A673 (cell line): ENCODE measurements around the gene CRY2.

Experiments
- EZH2 ChIP-seq: fragments of 200-600 bp; sonication (generic); IDR thresholded peaks from 2 replicates; pipeline ENCODE4 v1.6.1; 2017; ENCODE audit warnings: borderline replicate concordance, low read depth, mild to moderate bottlenecking, mixed read lengths, antibody characterized with exemption, low read length; ENCODE audit not compliant: poor library complexity, severe bottlenecking
- TF ChIP-seq, protein P1 (sequence below): fragments of 300-800, 200-600 bp; sonication (generic); conservative IDR thresholded peaks from 2 replicates; pipeline ENCODE4 v1.5.1; 2017; ENCODE audit warnings: low read depth, mild to moderate bottlenecking, antibody characterized with exemption, low read length, moderate library complexity, mixed read lengths

DNA sequence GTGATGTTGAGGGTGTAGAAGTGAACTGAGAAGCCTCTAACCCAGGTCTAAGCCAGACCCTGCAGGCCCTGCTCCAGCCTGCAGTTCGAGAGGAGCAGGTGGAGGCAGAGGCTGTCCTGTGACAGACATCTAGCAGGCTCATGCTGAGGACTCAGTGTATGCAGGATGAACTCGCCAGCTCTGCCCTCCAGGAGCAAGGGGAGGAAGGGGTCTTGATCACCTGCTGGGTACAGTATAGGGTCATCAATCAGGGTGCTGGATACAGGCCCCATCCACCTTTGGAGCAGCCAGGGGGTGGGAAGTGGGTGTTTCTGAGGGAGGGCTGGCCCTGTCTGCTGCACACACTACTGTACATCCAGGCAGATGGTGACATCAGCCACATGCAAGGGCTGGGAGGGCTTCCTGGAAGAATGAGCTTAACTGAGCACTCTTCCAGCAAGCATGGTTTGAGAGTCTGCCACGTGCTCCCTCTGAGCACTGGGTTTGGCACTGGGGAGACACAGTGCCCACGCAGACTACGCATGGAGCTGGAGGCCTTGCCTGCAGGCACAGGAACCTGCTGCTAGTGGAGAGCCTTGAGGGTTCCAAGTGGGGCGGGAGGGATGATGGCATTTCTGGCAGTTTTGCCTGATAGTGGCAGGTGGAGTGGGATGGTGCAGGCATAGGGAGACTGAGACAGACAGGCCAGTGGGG is 47.4 kb downstream of the CRY2 start:
- TF ChIP-seq, protein P1, sequence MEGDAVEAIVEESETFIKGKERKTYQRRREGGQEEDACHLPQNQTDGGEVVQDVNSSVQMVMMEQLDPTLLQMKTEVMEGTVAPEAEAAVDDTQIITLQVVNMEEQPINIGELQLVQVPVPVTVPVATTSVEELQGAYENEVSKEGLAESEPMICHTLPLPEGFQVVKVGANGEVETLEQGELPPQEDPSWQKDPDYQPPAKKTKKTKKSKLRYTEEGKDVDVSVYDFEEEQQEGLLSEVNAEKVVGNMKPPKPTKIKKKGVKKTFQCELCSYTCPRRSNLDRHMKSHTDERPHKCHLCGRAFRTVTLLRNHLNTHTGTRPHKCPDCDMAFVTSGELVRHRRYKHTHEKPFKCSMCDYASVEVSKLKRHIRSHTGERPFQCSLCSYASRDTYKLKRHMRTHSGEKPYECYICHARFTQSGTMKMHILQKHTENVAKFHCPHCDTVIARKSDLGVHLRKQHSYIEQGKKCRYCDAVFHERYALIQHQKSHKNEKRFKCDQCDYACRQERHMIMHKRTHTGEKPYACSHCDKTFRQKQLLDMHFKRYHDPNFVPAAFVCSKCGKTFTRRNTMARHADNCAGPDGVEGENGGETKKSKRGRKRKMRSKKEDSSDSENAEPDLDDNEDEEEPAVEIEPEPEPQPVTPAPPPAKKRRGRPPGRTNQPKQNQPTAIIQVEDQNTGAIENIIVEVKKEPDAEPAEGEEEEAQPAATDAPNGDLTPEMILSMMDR, result no peak
- no peak for TF ChIP-seq EZH2
